ENCODE results near the gene ALDH3A1.

Gene ALDH3A1

DNA sequence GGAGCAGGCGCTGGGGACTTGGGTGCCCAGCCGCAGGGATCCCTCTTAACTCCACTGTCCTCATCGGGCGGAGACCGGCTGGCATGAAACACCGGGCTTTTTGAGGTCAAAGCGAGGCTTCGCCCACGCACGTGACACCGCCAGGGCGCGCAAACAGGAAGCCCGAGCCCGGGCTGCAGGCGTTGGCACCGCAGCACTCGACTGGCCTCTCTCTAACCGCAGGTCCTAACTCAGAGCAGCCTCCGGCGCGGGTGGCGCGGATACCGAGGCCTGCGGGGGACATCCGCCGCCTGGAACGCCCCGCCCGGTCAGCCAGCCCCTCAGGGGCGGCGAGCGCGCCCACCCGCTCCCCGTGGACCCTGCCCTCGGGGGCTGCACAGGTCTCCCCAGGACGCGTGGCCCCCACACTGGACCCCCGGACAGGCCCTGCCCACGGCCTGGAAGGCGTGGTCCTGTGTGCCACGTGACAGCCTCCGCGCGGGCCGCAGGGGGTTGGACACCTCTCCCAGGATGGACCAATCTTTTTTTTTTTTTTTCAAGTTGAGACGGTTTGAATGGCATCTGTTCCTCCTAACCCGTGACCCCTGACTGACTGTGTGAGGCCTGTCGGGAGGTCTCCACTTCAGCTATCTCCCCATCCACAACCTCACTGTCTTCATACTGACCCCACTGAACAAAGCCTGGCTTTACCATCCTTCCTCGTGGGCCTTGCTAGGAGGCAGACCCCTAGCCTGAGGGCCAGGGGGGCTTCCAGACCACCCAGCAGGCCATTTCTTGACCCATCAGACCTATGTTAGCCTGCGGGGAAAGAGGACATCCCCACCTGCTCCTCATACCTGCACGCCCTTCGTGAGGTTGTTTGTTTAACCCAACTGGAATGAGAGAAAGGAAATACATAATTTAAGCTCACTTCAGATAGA lies 23.3 kb downstream of the ALDH3A1 start:
- TF ChIP-seq, protein P1, sequence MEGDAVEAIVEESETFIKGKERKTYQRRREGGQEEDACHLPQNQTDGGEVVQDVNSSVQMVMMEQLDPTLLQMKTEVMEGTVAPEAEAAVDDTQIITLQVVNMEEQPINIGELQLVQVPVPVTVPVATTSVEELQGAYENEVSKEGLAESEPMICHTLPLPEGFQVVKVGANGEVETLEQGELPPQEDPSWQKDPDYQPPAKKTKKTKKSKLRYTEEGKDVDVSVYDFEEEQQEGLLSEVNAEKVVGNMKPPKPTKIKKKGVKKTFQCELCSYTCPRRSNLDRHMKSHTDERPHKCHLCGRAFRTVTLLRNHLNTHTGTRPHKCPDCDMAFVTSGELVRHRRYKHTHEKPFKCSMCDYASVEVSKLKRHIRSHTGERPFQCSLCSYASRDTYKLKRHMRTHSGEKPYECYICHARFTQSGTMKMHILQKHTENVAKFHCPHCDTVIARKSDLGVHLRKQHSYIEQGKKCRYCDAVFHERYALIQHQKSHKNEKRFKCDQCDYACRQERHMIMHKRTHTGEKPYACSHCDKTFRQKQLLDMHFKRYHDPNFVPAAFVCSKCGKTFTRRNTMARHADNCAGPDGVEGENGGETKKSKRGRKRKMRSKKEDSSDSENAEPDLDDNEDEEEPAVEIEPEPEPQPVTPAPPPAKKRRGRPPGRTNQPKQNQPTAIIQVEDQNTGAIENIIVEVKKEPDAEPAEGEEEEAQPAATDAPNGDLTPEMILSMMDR (IDR thresholded peaks at IDR 0.05; ENCODE audit: insufficient read depth, missing control alignments): no peak
- DNase-seq (ENCODE audit: insufficient read length, low spot score) (no peak), FAIRE-seq (no peak)

DNA sequence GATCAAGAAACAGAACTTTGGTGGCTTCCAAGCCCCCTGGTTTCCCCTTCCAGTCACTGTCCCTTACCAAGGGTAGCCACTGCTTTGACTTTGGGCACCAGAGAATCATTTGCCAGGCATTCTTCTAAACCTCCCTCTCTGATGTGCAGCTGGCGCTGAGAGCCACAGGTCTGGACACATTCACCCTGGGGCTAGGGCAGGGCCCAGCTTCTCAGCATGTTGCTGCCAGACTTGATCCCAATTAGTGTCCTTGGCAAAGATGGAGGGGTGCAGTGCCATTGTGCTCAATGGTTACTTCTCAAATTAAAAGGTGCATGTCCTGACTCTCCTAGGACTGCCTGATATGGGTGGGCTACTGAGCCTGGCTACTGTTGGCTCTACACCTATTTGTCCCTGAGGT lies 24.1 kb downstream of the ALDH3A1 start:
- DNase-seq (ENCODE audit: insufficient read length, low spot score) (no peak), FAIRE-seq (no peak)
- TF ChIP-seq, protein P1 (IDR thresholded peaks at IDR 0.05; ENCODE audit: insufficient read depth, missing control alignments): no peak

DNA sequence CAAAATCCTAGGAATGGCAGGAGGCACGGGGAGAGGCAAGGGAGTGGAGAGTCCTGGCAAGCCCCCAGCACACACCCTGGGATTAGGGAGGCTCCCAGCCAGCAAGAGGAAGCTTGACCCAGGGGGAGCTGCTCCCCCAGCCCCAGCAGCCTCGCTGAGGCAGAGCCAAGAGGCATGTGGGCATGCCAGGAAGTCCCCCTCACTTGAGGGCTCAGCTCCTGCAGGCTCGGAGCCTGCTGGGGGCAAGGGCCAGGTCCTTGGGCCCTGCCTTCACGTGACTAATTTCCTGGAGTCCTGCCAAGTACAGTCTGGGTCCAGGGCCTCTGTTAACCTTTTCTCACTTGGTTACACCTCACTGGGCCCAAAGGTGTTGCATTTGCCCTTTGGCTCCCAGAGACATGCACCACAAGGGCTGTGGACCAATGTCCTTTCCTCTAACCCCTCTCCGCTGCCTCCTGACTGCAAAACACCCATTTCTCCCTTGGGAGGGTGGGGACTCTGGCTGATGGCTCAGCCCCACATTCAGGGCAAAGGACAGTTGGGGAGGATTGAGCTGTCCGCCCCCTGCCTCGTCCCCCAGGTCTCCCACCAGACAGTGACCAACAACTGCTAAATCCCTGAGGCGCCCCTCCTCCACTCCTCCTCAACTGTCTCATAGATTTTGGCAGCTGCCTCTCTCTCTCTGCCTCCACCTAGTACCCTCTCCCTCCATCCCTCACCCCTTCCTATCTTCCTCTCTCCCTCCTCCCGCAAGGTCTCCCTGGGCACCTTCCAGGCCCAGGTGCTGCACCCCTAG lies 27.3 kb downstream of the ALDH3A1 start:
- TF ChIP-seq, protein P1 (IDR thresholded peaks at IDR 0.05; ENCODE audit: insufficient read depth, missing control alignments): no peak
- DNase-seq (ENCODE audit: insufficient read length, low spot score) (no peak), FAIRE-seq (no peak)

DNA sequence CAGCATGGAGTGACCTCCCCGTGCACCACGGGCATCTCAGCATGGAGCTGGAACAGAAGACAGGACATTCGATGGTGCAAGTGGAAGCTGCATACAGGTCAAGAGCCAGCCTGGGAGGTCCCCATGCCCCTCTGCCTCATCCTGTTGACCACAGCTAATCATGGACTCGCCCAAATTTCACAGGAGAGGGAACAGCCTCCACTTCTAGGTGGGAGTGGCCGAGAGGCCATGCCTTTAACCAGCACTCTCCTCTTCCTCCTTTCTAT lies 28.0 kb downstream of the ALDH3A1 start:
- DNase-seq (ENCODE audit: insufficient read length, low spot score) (no peak), FAIRE-seq (no peak)
- TF ChIP-seq, protein P1 (IDR thresholded peaks at IDR 0.05; ENCODE audit: insufficient read depth, missing control alignments): no peak

DNA sequence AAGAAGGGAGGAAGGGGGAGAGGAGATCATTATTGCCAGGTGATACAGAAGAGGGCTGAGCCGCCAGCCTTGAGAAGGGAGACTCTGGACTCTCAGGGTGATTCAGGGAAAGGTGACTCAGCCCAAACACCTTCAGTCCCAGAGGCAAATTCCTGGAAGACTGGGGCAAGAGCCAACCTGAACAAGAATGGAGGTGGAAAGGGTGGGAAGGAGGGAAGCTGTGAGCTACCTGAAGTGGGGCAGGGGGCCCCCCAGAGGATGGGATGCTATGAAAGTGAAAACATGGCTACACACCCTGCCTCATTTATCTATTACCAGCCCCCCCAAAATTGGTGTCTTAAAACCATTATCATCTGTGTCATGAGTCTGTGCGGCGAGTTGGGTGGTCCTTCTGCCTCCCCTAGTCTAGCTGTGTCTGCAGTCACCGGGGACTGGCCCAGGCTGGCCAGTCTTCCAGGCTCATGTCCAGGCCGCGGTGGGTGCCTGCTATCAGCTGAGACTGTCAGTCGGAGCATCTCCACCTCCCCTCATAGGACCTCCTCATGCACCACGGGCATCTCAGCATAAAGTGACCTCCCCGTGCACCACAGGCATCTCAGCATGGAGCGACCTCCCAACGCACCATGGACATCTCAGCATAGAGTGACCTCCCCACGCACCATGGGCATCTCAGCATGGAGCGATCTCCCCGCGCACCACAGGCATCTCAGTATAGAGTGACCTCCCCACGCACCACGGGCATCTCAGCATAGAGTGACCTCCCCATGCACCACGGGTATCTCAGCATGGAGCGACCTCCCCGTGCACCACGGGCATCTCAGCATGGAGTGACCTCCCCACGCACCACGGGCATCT lies 28.5 kb downstream of the ALDH3A1 start:
- FAIRE-seq (no peak), DNase-seq (ENCODE audit: insufficient read length, low spot score) (no peak)
- TF ChIP-seq, protein P1 (IDR thresholded peaks at IDR 0.05; ENCODE audit: insufficient read depth, missing control alignments): no peak

GRCh38 chr17:19718613-19719354 lies 29.3 kb downstream of the ALDH3A1 start:
- FAIRE-seq: no peak
- TF ChIP-seq, protein P1 (IDR thresholded peaks at IDR 0.05; ENCODE audit: insufficient read depth, missing control alignments): no peak
- no peak for DNase-seq (ENCODE audit: insufficient read length, low spot score)
